ENCODE results near the gene SLC23A1. TPM values are rescaled to one million over a fixed set of nuclear protein-coding genes. Genes with fewer than 3 reads are reported as not detected.
A peak's percentile ranks its signal among the peaks of the same experiment; 100 is the strongest.

The SLC23A1 gene
- total RNA-seq, 4 donors from 2014 or later = 0.30 to 5.5 (median 1.0) TPM; not detected in 1

DNA sequence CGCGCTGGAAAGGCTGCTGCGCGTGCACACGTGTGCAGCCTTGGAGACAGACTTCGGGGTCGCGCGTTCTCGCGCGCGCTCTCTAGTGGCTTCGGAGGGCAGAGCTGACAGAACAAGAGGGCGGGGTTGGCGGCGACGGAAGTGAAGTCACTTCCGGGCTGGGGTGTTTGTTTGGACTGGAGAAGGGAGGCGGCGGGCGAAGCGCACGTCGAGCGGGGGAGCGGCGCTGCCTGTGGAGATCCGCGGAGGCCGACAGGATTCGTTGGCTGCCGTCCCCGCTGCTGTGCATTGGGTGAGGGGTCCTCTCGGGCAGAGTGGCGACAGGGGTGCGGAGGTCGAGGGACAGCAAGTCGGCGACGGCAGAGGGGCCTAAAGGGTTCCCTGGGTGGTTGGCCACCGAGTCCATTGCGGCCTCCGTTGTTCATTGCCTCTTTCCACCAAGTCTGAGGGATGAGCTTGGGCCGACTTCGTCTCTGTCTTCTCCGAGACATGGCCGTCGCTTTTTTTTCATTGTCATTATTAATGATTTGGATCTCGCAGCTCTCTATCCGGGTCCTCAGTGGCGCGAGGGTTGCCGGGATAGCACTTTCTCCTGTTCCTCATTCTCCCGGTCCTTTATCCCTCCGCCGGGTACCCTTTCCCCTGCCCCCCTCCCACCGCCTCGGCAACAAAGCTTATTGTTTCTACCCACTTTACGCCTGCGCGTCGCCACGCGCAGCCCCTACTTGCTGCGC is 41.2 kb downstream of the SLC23A1 start, which contains the start of gene PAIP2:
Gene PAIP2, plus strand, starts transcription at position 166 of the 734 bp plus-strand sequence. CDS start 21,931 bp downstream, outside the sequence.
- no peaks in the 10 kb centered on the region for H3K27me3 ChIP-seq
- TF ChIP-seq, protein P1, sequence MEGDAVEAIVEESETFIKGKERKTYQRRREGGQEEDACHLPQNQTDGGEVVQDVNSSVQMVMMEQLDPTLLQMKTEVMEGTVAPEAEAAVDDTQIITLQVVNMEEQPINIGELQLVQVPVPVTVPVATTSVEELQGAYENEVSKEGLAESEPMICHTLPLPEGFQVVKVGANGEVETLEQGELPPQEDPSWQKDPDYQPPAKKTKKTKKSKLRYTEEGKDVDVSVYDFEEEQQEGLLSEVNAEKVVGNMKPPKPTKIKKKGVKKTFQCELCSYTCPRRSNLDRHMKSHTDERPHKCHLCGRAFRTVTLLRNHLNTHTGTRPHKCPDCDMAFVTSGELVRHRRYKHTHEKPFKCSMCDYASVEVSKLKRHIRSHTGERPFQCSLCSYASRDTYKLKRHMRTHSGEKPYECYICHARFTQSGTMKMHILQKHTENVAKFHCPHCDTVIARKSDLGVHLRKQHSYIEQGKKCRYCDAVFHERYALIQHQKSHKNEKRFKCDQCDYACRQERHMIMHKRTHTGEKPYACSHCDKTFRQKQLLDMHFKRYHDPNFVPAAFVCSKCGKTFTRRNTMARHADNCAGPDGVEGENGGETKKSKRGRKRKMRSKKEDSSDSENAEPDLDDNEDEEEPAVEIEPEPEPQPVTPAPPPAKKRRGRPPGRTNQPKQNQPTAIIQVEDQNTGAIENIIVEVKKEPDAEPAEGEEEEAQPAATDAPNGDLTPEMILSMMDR (IDR thresholded peaks at IDR 0.05) = peak; percentile 77 to 88 (median 81)
- TF ChIP-seq POLR2A (IDR thresholded peaks at IDR 0.05) = peak; percentile 88 to 97
- intact Hi-C loops (cut with DNase I; ENCODE audit: low total_unique reads) = no loop called here

DNA sequence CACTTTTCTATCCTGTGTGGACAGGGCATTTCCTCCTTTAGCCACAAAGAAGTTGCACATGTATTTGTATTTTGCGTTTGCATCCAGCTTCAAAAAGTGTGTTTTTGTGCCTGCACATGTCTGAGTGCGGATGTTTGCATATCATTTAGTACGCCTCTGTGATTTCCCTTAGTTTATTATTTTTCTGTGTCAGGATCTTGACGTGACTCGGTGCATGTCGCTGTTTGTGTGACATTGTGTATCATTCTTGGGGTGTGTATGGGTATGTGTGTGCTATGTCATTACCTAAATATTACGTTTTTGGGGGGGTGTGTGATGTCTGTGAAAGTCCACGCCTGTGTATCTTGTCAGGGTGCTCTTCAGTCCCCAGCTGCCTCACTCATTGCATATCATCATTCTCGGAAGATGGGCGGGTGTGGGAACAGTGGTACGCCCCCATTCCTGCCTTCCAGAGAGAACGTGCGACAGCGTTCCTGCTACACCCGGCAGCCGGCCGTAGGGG is 41.9 kb downstream of the SLC23A1 start:
- intact Hi-C loops (cut with DNase I; ENCODE audit: low total_unique reads) = no loop called here
- peak overlapping the region; percentile 96 to 98 for H3K27ac ChIP-seq

More for the DNA sequence above, 41.2 kb downstream of the SLC23A1 start, which contains the start of gene PAIP2:
- H3K9me3 ChIP-seq = no peaks in the 10 kb centered on the region
- H3K27ac ChIP-seq = peak within 1 kb of the TSS; percentile 96 to 98
- peaks cover 5 to 6% of the 10 kb centered on the region in 2 donors for H3K4me1 ChIP-seq
- peak within 1 kb of the TSS; percentile 84 to 92 for H3K4me3 ChIP-seq
- peak; percentile 97 to 98 for DNase-seq
- H3K36me3 ChIP-seq = no peaks in the 10 kb centered on the region

GRCh38 chr5:139340051-139340450 is 43.0 kb downstream of the SLC23A1 start:
- Histone ChIP-seq H3K9me3 (no peaks in the 10 kb centered on the region), H3K27me3 (no peaks in the 10 kb centered on the region), H3K4me1 (peaks cover 5 to 6% of the 10 kb centered on the region in 2 donors), H3K27ac (no peak overlapping the region), H3K4me3 (no peak overlapping the region), H3K36me3 (no peaks in the 10 kb centered on the region)
- TF ChIP-seq, protein P1 (IDR thresholded peaks at IDR 0.05) = no peak
- no peak for TF ChIP-seq POLR2A (IDR thresholded peaks at IDR 0.05)
- DNase-seq = no peak
- intact Hi-C loops (cut with DNase I; ENCODE audit: low total_unique reads) = no loop called here

More for the DNA sequence above, 41.9 kb downstream of the SLC23A1 start:
- H3K27me3 ChIP-seq = no peaks in the 10 kb centered on the region
- peak overlapping the region; percentile 84 to 92 for H3K4me3 ChIP-seq
- DNase-seq = no peak
- TF ChIP-seq, protein P1 (IDR thresholded peaks at IDR 0.05) = no peak
- no peak for TF ChIP-seq POLR2A (IDR thresholded peaks at IDR 0.05)
- H3K4me1 ChIP-seq = peaks cover 5 to 6% of the 10 kb centered on the region in 2 donors
- no peaks in the 10 kb centered on the region for H3K36me3 ChIP-seq
- no peaks in the 10 kb centered on the region for H3K9me3 ChIP-seq

GRCh38 chr5:139335811-139336210 is 47.3 kb downstream of the SLC23A1 start:
- TF ChIP-seq, protein P1 (IDR thresholded peaks at IDR 0.05) = no peak
- no peak for TF ChIP-seq POLR2A (IDR thresholded peaks at IDR 0.05)
- intact Hi-C loops (cut with DNase I; ENCODE audit: low total_unique reads) = no loop called here
- no peak overlapping the region for H3K27ac ChIP-seq
- no peak for DNase-seq
- peaks cover under 1% of the 10 kb centered on the region in 2 donors for H3K4me1 ChIP-seq
- H3K4me3 ChIP-seq = no peak overlapping the region
- H3K27me3 ChIP-seq = no peaks in the 10 kb centered on the region
- no peaks in the 10 kb centered on the region for H3K9me3 ChIP-seq
- H3K36me3 ChIP-seq = no peaks in the 10 kb centered on the region

Other genes starting within 250 kb of the SLC23A1 start
- gene SIL1, start 184.9 kb downstream of the SLC23A1 start, total RNA-seq = 100 to 1,000 TPM in 1 of 4 donors, 10 to 100 TPM in 3; 17.4 to 122 (median 58.3) TPM
- gene MATR3, start 89.6 kb downstream of the SLC23A1 start, total RNA-seq = 100 to 1,000 TPM; 270 to 549 (median 314) TPM
- gene PAIP2, start 41.4 kb downstream of the SLC23A1 start, total RNA-seq = 100 to 1,000 TPM in 1 of 4 donors, 10 to 100 TPM in 3; 43.5 to 144 (median 87.7) TPM
- 1 to 10 TPM in 2 of 4 donors, not detected in 2; 1.3 to 5.6 TPM for gene MZB1, start 6.6 kb upstream of the SLC23A1 start, total RNA-seq
- gene PROB1, start 11.8 kb upstream of the SLC23A1 start, total RNA-seq = 1 to 10 TPM in 3 of 4 donors, not detected in 1; 1.5 to 8.3 (median 1.7) TPM
- 1 to 10 TPM in 2 of 4 donors, not detected in 2; 2.4 to 3.4 TPM for gene SPATA24, start 20.8 kb upstream of the SLC23A1 start, total RNA-seq
- gene DNAJC18, start 56.2 kb upstream of the SLC23A1 start, total RNA-seq = 10 to 100 TPM in 2 of 4 donors, 1 to 10 TPM in 2; 3.1 to 21.6 (median 12.6) TPM
- gene ECSCR, start 79.4 kb upstream of the SLC23A1 start, total RNA-seq = 10 to 100 TPM; 19.2 to 68.9 (median 42.0) TPM
- not detected for gene SMIM33, start 87.7 kb upstream of the SLC23A1 start, total RNA-seq
- gene STING1, start 99.5 kb upstream of the SLC23A1 start, total RNA-seq = 10 to 100 TPM; 16.9 to 90.1 (median 48.5) TPM
- gene UBE2D2, start 178.0 kb upstream of the SLC23A1 start, total RNA-seq = 100 to 1,000 TPM in 1 of 4 donors, 10 to 100 TPM in 3; 34.1 to 153 (median 76.3) TPM

All from uterus (tissue), 4 donors.